GM06990 (cell line): ENCODE results near the gene CACNG3.

ENCODE experiments used
- DNase-seq: peaks from one replicate; pipeline ENCODE4 v3.0.0-alpha.2; 2011; ENCODE audit not compliant: insufficient read length; ENCODE audit errors: extremely low read depth
- H3K27me3 ChIP-seq: replicated peaks from 2 replicates; pipeline ENCODE4 v1.6.0; 2011; ENCODE audit warnings: low read length; ENCODE audit not compliant: control insufficient read depth, insufficient read depth
- H3K36me3 ChIP-seq: 2 replicates; pipeline ENCODE4 v1.5.1; 2011; ENCODE audit warnings: low read length; ENCODE audit not compliant: control insufficient read depth, insufficient read depth
- H3K4me3 ChIP-seq: replicated peaks from 2 replicates; pipeline ENCODE4 v1.5.1; 2011; ENCODE audit warnings: low read depth, mild to moderate bottlenecking, control low read depth, low read length
- TF ChIP-seq, protein P1 (sequence below): IDR thresholded peaks from 2 replicates; pipeline ENCODE4 v1.5.1; 2011; ENCODE audit warnings: low read length, control low read depth, mild to moderate bottlenecking, inconsistent platforms; ENCODE audit not compliant: insufficient read depth, poor library complexity, severe bottlenecking

CACNG3 gene

DNA sequence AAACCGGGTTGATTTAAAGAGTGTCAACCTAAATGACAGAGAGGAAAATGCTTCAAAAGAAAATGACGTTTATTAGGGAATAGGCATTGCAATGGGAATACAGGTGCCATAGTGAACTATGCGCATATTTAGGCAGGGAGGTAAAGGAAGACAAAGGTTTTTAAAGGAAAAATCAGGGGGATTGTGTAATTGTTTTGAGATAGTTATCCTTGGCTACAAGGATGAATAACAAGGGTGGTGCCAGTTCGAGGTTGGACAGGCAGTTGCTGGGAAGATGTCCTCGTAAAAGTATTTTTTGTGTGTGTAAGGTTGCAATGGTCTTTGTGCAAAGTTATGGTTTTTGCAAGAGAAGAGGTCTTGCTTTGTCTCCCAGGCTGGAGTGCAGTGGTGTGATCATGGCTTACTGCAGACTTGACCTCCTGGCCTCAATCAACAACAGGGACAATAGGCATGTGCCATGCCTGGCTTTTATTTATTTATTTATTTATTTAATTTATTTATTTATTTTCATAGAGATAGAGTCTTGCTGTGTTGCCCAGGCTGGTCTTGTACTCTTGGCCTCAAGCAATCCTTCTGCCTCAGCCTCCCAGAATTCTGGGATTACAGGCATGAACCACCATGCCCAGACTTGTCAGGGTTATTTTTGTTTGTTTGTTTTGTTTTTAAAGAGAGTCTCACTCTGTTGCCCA lies 63.1 kb downstream of the CACNG3 start:
- H3K4me3 ChIP-seq, result no peak overlapping the region
- DNase-seq, result no peak
- TF ChIP-seq, protein P1, sequence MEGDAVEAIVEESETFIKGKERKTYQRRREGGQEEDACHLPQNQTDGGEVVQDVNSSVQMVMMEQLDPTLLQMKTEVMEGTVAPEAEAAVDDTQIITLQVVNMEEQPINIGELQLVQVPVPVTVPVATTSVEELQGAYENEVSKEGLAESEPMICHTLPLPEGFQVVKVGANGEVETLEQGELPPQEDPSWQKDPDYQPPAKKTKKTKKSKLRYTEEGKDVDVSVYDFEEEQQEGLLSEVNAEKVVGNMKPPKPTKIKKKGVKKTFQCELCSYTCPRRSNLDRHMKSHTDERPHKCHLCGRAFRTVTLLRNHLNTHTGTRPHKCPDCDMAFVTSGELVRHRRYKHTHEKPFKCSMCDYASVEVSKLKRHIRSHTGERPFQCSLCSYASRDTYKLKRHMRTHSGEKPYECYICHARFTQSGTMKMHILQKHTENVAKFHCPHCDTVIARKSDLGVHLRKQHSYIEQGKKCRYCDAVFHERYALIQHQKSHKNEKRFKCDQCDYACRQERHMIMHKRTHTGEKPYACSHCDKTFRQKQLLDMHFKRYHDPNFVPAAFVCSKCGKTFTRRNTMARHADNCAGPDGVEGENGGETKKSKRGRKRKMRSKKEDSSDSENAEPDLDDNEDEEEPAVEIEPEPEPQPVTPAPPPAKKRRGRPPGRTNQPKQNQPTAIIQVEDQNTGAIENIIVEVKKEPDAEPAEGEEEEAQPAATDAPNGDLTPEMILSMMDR, result no peak
- H3K27me3 ChIP-seq, result no peaks in the 10 kb centered on the region
- H3K36me3 ChIP-seq, result no peaks in the 10 kb centered on the region

DNA sequence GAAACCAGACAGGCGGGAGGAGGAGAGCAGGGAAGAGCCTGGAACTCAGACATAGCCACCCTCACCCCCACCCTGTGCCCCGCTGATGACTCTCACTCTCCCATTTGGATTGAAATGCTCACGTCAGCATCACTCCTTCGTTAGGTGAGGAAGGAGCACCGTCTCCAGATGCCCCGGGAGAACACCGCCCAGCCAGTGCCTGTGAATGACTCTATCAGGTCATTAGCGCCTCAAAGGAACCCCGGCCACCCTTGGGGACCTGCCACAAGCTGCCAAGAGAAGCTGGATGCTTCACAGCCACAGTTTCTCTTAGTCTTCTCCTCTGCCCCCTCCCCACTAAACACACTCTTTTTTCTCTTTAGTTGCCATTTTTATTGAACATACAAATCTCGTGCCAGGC lies 66.0 kb downstream of the CACNG3 start:
- no peaks in the 10 kb centered on the region for H3K36me3 ChIP-seq
- TF ChIP-seq, protein P1, result no peak
- H3K27me3 ChIP-seq, result no peaks in the 10 kb centered on the region; the same call in 1 of the 2 replicates
- DNase-seq, result no peak
- no peak overlapping the region for H3K4me3 ChIP-seq

DNA sequence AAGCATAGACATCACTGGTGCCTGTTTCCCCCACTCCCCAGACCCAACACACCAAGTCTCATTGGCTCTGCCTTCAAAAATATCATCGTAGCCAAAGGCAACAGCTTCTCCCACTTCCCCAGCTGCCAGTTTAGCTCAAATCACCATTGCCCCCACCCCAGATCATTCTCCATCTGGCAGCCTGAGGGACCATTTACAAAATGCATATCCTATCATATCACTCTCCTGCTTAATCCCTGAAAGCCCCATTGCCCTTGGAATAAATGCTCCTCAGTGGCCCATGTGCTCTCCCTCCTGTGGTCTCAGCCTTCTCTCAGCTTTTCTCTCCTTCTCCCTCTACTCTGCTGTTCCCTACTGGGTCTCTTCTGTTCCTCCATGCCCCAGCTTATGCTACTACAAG lies 68.3 kb downstream of the CACNG3 start:
- no peak for DNase-seq
- H3K36me3 ChIP-seq, result no peaks in the 10 kb centered on the region
- TF ChIP-seq, protein P1, result no peak
- H3K27me3 ChIP-seq, result no peaks in the 10 kb centered on the region; the same call in 1 of the 2 replicates
- no peak overlapping the region for H3K4me3 ChIP-seq

DNA sequence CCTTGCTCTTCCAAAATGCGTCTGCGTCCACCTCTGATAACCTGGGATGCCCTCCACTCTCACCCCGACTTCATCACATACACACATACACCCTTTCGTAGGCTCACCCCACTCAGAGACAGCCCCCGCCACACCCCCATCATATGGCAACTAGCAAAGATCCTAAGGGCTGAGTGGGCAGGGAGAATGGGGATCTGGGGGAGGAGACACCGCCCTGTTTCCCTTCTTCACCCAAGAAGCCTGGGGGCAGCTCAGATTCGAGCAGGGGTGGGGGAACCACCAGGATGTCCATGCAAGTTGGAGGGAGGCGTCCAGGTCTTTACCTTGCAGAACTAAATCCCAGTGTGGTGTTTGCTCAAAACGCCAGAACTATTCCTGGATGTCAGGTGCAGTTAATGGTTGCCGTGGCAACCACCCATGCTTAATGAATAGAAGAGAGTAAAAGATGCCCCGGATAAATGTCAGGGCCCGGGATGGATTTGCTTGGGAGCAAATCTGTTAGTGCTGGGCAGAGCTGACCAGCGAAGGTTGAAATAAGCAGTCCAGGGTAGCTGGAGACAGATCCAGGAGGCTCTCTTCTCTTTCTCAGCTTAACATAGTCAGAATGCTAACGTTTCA lies 72.8 kb downstream of the CACNG3 start:
- H3K27me3 ChIP-seq, result no peaks in the 10 kb centered on the region; the same call in 1 of the 2 replicates
- TF ChIP-seq, protein P1, result no peak
- DNase-seq, result no peak
- no peaks in the 10 kb centered on the region for H3K36me3 ChIP-seq
- H3K4me3 ChIP-seq, result no peak overlapping the region

DNA sequence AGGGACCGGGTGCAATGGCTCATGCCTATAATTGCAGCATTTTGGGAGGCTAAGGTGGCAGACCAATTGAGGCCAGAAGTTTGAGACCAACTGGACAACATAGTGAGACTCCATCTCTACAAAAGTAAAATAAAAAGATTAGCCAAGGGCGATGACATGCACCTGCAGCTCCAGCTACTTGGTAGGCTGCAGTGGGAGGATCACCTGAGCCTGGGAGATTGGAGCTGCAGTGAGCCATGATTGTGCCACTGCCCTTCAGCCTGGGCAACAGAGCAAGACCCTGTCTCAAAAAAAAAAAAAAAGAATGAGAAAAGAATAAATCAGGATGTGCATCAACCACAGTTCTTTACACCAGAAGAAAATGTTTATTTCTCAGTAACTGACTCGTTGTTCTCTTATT lies 76.0 kb downstream of the CACNG3 start:
- no peaks in the 10 kb centered on the region for H3K27me3 ChIP-seq
- TF ChIP-seq, protein P1, result no peak

More for the DNA sequence above, 76.0 kb downstream of the CACNG3 start:
- no peaks in the 10 kb centered on the region for H3K36me3 ChIP-seq
- no peak overlapping the region for H3K4me3 ChIP-seq
- DNase-seq, result no peak
